Common myeloid progenitor, CD34-positive (primary cell): ENCODE results near the gene PSMB9.
A peak's percentile ranks its signal among the peaks of the same experiment; 100 is the strongest.

ENCODE experiments used
- CTCF ChIA-PET: fragments of 350-600 bp; sonication (Branson Sonifier 250); formaldehyde crosslinking; loops from one replicate; lab custom pipeline; 2021; ENCODE audit warnings: antibody characterized with exemption; lab: Charles Lee
- POLR2A ChIA-PET: fragments of 350-600 bp; sonication (Branson Sonifier 250); formaldehyde crosslinking; loops from one replicate; lab custom pipeline; 2021; ENCODE audit warnings: antibody characterized with exemption; lab: Charles Lee
- DNase-seq, 3 donors: peaks; one replicate each; pipeline versions ENCODE4 v3.0.0 to v3.0.0-alpha.2; 2013
- H3K27ac ChIP-seq, 2 experiments: 1 replicate in 1 of 2; 2 replicates in 1 of 2; pipeline ENCODE4 v1.7.0; 2013; ENCODE audit warnings: inconsistent platforms in 2 of 2, low read length in 2 of 2, mild to moderate bottlenecking in 2 of 2, low read depth in 1 of 2, moderate library complexity in 1 of 2; ENCODE audit not compliant: severe bottlenecking in 2 of 2, insufficient read depth in 1 of 2, poor library complexity in 1 of 2
- H3K27me3 ChIP-seq, 5 experiments: replicated peaks in 2 of 5; 1 replicate in 3 of 5; 2 replicates in 2 of 5; pipeline versions ENCODE4 v1.6.1 to v1.7.0; 2013; ENCODE audit warnings: low read length in 4 of 5, mild to moderate bottlenecking in 2 of 5, moderate library complexity in 2 of 5, inconsistent platforms in 1 of 5; ENCODE audit not compliant: insufficient read depth in 5 of 5, control insufficient read depth in 4 of 5
- H3K36me3 ChIP-seq, 4 experiments: 1 replicate in 2 of 4; 2 replicates in 2 of 4; pipeline versions ENCODE4 v1.6.1 to v1.7.0; 2013; ENCODE audit warnings: low read length in 3 of 4, control low read depth in 1 of 4, mild to moderate bottlenecking in 1 of 4; ENCODE audit not compliant: control insufficient read depth in 4 of 4, insufficient read depth in 4 of 4
- H3K4me1 ChIP-seq, 4 experiments: 1 replicate in 3 of 4; 2 replicates in 1 of 4; pipeline versions ENCODE4 v1.6.1 to v1.7.1; 2013; ENCODE audit warnings: low read length in 3 of 4, mild to moderate bottlenecking in 3 of 4, control low read depth in 1 of 4, inconsistent platforms in 1 of 4, moderate library complexity in 1 of 4; ENCODE audit not compliant: control insufficient read depth in 4 of 4, insufficient read depth in 4 of 4; ENCODE audit errors: control extremely low read depth in 1 of 4
- H3K4me3 ChIP-seq, 7 experiments: 1 replicate in 4 of 7; 2 replicates in 3 of 7; pipeline versions ENCODE4 v1.5.1 to v1.7.0; 2013; ENCODE audit warnings: mild to moderate bottlenecking in 7 of 7, low read length in 6 of 7, moderate library complexity in 6 of 7, inconsistent platforms in 2 of 7, low read depth in 2 of 7, control low read depth in 1 of 7; ENCODE audit not compliant: insufficient read depth in 4 of 7, control insufficient read depth in 1 of 7; ENCODE audit errors: extremely low read depth in 1 of 7
- H3K9me3 ChIP-seq, 5 experiments: 1 replicate in 4 of 5; 2 replicates in 1 of 5; pipeline versions ENCODE4 v1.6.1 to v1.7.1; 2013; ENCODE audit warnings: low read length in 4 of 5, mild to moderate bottlenecking in 2 of 5, inconsistent platforms in 1 of 5, low read depth in 1 of 5, moderate library complexity in 1 of 5; ENCODE audit not compliant: control insufficient read depth in 4 of 5, insufficient read depth in 2 of 5; ENCODE audit errors: control extremely low read depth in 1 of 5
- WGBS: methylation state at CpG from one replicate; pipeline ENCODE4 v1.1.5; 2013; ENCODE audit not compliant: insufficient coverage; 5-methylcytosine and 5-hydroxymethylcytosine counted together

The PSMB9 gene

DNA sequence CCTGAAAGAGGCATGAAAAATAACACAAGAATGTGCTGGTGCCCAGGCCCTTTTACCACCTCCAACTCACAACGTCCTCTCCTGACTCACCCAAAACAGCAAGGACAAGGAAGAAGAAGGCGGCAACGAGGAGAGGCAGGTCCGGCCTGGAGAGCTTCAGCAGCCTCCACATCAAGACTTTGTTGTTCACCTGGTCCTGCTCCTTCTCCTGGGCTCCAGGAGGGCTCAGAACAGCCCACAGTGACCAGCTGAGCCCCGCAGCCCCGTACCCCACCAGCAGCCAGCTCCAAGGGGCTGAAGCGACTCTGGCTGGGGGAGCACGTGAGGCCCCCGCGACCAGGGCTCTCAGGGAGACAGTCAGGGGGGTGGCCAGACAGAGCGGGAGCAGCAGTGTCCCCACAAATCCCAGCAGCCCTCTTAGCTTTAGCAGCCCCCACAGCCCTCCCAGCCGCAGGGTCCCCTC lies 16.3 kb upstream of the PSMB9 start:
- ChIA-PET POLR2A (interaction anchor here (0.6 to 2.5 kb wide), 3 partner anchors 10 to 1828 kb away, joined by 3 to 16 read pairs (median 4); partner anchors contain the start of genes PSMB9 and TAP1), CTCF (interaction anchor here (0.9 to 3.9 kb wide), 21 partner anchors 10 to 405 kb away, joined by 3 to 115 read pairs (median 4); partner anchors contain the start of genes PSMB9 and TAP1)
- peaks cover 9 to 39% (median 25%) of the 10 kb centered on the region in 4 experiments for H3K4me1 ChIP-seq
- H3K9me3 ChIP-seq, result no peaks in the 10 kb centered on the region
- H3K36me3 ChIP-seq, result peaks cover 13 to 49% (median 30%) of the 10 kb centered on the region in 4 experiments
- 43% methylated on average over 7 of the region's 12 CpGs for WGBS
- no peaks in the 10 kb centered on the region for H3K27me3 ChIP-seq
- no peak for DNase-seq
- peak overlapping the region in 1 of 2 experiments; percentile 79 for H3K27ac ChIP-seq
- peak overlapping the region; percentile 47 to 92 (median 76) for H3K4me3 ChIP-seq

DNA sequence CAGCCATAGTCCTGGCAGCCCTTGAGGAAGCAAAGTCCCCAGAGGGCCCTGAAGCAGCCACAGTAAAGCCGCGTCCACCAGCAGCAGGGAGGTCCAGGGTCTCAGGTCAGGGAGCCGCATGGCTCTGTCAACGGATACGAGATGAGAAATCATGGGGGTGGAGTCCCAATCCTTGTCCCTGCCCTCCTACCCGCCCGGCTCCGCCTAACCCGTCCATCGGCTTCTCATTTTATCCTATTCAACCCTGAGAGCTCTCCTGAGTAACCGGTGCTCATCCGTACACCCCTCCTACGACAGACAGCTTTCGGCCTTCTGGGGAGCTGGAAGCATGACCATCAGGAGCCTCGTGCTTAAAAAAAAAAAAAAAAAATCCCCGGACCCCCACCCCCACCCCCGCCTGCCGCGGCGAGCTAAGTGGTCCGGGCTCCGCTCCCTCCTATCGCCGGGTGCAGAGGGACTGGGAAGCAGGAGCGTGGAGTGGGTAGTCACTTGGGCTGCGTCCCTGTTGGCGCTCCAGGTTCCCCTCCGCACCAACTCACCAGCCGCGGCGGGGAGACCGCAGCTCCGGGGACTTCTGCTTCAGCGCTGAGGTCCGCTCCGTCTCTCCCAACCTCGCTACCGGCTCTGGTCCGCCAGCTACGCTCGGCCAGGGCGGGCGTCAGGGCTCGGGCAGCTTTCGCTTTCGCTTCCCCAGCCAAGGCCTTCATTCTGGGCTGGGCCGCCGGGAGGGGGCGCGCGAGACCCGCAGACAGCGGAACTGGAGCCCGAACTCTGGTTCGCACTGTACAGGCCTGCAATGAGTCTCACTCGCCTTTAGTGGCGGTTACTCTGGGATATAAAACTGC lies 15.7 kb upstream of the PSMB9 start, which contains the start of gene TAP2:
TSS of gene TAP2 (minus strand) at position 626 of the 845 bp plus-strand sequence. CDS start at position 120, 506 bp downstream.
- peak within 1 kb of the TSS in 1 of 2 experiments; percentile 79 for H3K27ac ChIP-seq
- H3K27me3 ChIP-seq, result no peaks in the 10 kb centered on the region
- ChIA-PET CTCF (interaction anchor here (0.7 to 3.9 kb wide), 27 partner anchors 10 to 405 kb away, joined by 3 to 115 read pairs (median 4); partner anchors contain the start of genes HLA-DRA, PSMB9 and TAP1), POLR2A (interaction anchor here (0.6 to 2.5 kb wide), 6 partner anchors 10 to 1827 kb away, joined by 3 to 16 read pairs (median 3); partner anchors contain the start of genes PSMB9 and TAP1)
- H3K36me3 ChIP-seq, result peaks cover 14 to 49% (median 30%) of the 10 kb centered on the region in 4 experiments
- WGBS, result under 1% methylated on average over 37 of the region's 57 CpGs
- H3K4me1 ChIP-seq, result peaks cover 15 to 46% (median 32%) of the 10 kb centered on the region in 4 experiments
- peak; percentile 93 to 97 (median 96) for DNase-seq
- peak within 1 kb of the TSS; percentile 47 to 92 (median 76) for H3K4me3 ChIP-seq
- no peaks in the 10 kb centered on the region for H3K9me3 ChIP-seq

DNA sequence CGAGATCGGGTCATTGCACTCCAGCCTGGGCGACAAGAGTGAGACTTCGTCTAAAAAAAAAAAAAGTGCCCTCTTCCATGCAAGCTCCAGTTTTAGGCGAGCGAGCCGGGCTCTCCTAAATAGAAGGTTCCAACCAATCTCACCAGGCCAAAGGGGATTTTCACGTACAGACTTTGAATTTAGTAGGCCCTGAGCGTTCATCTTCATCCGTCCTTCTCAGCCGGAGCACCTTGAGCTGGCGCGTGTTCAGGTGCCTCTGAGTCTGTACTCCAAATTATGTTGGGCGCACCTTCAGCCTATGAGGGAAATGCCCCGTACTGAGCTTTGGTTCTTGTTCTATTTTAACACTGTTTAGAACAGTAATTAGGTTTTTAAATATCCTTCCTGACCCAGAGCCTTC lies 14.6 kb upstream of the PSMB9 start:
- no peaks in the 10 kb centered on the region for H3K27me3 ChIP-seq
- ChIA-PET POLR2A (interaction anchor here (1.2 to 2.5 kb wide), 3 partner anchors 15 to 29 kb away, joined by 3 to 16 read pairs (median 3); partner anchors contain the start of genes PSMB9 and TAP1), CTCF (interaction anchor here (0.6 to 3.9 kb wide), 13 partner anchors 11 to 400 kb away, joined by 3 to 115 read pairs (median 9); partner anchors contain the start of genes HLA-DMA, HLA-DRA, PSMB9 and TAP1)
- peaks cover 14 to 45% (median 26%) of the 10 kb centered on the region in 4 experiments for H3K36me3 ChIP-seq
- DNase-seq, result no peak
- WGBS, result 96% methylated on average over 13 of the region's 15 CpGs
- no peak overlapping the region for H3K27ac ChIP-seq
- no peaks in the 10 kb centered on the region for H3K9me3 ChIP-seq
- H3K4me1 ChIP-seq, result peaks cover 16 to 54% (median 34%) of the 10 kb centered on the region in 4 experiments
- no peak overlapping the region for H3K4me3 ChIP-seq

GRCh38 chr6:32840604-32841246 lies 13.3 kb upstream of the PSMB9 start:
- Histone ChIP-seq H3K9me3 (no peaks in the 10 kb centered on the region), H3K4me1 (peaks cover 16 to 66% (median 46%) of the 10 kb centered on the region in 4 experiments), H3K36me3 (peaks cover 10 to 34% (median 18%) of the 10 kb centered on the region in 4 experiments), H3K27me3 (no peaks in the 10 kb centered on the region), H3K4me3 (peak overlapping the region in 2 of 7 experiments; percentile 4 to 21), H3K27ac (peak overlapping the region in 1 of 2 experiments; percentile 19)
- ChIA-PET POLR2A (interaction anchor here (2.9 kb wide), 1 partner anchor 13 kb away, joined by 11 read pairs; the partner anchor contains the start of genes PSMB9 and TAP1), CTCF (interaction anchor here (1.6 to 3.6 kb wide), 4 partner anchors 14 to 140 kb away, joined by 4 to 52 read pairs (median 24); partner anchors contain the start of genes PSMB9 and TAP1)
- WGBS, result 35% methylated on average over 9 of the region's 9 CpGs
- DNase-seq, result peak in 1 of 3 donors; percentile 24

- DNase-seq, result no peak
- H3K4me1 ChIP-seq, result peaks cover 23 to 79% (median 50%) of the 10 kb centered on the region in 4 experiments
- peaks cover 14 to 42% (median 23%) of the 10 kb centered on the region in 4 experiments for H3K36me3 ChIP-seq
- H3K27me3 ChIP-seq, result no peaks in the 10 kb centered on the region
- H3K4me3 ChIP-seq, result peak overlapping the region in 4 of 7 experiments; percentile 90 to 98 (median 94)
- POLR2A ChIA-PET, result interaction anchor here (0.7 to 2.9 kb wide), 2 partner anchors 12 to 347 kb away, joined by 3 to 11 read pairs; partner anchors contain the start of genes PSMB9 and TAP1
- no peak overlapping the region for H3K27ac ChIP-seq
- H3K9me3 ChIP-seq, result no peaks in the 10 kb centered on the region
- CTCF ChIA-PET, result interaction anchor here (0.8 to 2.8 kb wide), 8 partner anchors 9 to 139 kb away, joined by 3 to 26 read pairs (median 4); partner anchors contain the start of genes PSMB9 and TAP1
- 93% methylated on average over 4 of the region's 6 CpGs for WGBS
Observed at GRCh38 chr6:32842021-32842650, 11.9 kb upstream of the PSMB9 start.
